Neural cell (in vitro differentiated cells): ENCODE data around the gene STUB1.

Source experiments
- CTCF ChIP-seq: fragments of 450-650 bp; IDR thresholded peaks from 2 replicates; pipeline ENCODE4 v1.5.1; 2014; ENCODE audit warnings: antibody characterized with exemption, mild to moderate bottlenecking, moderate library complexity; ENCODE audit not compliant: poor library complexity, severe bottlenecking
- EZH2 ChIP-seq: fragments of 200-600, 300-800 bp; shearing (Covaris generic), sonication (generic); IDR thresholded peaks from 2 replicates; pipeline ENCODE4 v1.6.1; 2014; ENCODE audit warnings: antibody characterized with exemption, low read length, borderline replicate concordance, mild to moderate bottlenecking; ENCODE audit not compliant: insufficient read depth, poor library complexity, severe bottlenecking

- no peak for TF ChIP-seq CTCF
- no peak for TF ChIP-seq EZH2
Observed at GRCh38 chr16:693766-694165, 13.6 kb downstream of the STUB1 start.
